GM19372 (cell line): ENCODE measurements around the gene PTF1A.
"Not testable (repeated sequence)": the region's sequence is repeated elsewhere in the genome, so short reads cannot be mapped to it uniquely, and the experiment has no call there.

ENCODE experiments used
- ATAC-seq: cut with Tn5 transposase; IDR thresholded peaks from one replicate; pipeline ENCODE4 v1.9.1; 2021; ENCODE audit warnings: mild to moderate bottlenecking, low read depth, moderate library complexity; ENCODE audit not compliant: unreplicated experiment

PTF1A gene

DNA sequence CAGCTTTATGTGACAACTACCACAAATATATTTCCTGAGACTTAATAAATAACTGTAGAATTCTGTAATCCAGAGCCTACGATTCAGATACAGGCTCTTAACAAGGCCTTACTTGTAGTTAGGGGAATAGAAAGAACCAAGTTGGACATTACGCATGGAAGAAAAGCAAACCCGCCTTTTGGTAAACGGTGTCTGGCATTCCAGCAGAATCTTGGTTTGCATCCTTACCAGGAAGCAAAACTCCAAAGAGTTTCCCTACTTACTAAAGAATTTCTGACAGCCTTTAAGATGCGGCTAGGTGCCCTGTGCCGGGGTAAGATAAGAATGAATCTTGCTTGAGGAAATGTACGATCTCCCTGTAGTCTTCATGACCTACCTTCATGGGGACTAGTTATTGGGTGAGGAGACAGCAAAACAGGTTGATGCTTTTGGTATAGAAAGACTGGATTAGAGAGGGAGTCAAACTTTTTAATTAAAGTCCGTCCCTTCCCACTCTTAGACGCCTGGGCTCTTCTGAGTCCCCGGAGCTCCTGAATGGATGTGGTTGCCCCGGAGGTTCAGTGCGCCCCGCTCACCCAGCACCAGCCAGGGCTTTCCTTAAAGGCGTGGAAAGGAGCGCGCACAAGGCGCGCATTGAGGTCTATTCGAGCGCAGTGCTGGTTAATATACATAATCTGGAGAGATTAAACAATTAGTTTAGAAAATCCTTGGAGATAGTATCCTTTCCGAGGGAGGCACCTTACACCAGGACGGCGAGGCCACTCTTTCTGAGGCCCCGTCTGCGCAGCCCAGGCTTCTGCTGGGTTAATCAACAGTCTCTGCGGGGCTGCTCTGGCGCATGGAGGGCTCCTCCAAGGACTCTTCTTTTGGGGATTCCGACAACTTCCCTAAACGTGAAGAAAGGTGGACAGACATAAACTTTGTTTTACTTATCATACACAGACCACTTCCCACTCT lies 11.5 kb downstream of the PTF1A start:
- ATAC-seq, result no peak

DNA sequence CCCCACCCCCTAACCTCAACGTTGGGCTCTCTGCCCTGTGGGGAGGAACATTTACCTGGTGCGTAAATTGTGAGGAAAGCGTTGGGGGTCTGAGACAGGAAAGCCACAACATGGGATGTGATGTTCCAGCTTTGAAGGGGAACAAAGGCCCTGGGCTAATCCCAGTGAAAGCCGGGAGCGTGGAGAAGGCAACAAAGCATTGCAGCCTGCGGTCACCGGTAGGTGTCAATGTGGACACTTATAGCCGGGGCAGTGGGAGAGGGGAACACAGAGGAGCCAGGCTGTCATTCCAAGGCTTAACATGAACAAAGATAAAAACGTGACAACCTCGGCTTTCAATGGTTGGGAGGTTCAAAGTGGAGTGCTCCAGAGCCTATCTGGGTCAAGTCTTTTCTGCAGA lies 12.7 kb downstream of the PTF1A start:
- no peak for ATAC-seq

- ATAC-seq, result no peak
Observed at GRCh38 chr10:23205972-23206642, 14.0 kb downstream of the PTF1A start.

GRCh38 chr10:23217471-23217870 lies 25.4 kb downstream of the PTF1A start:
- no peak for ATAC-seq

DNA sequence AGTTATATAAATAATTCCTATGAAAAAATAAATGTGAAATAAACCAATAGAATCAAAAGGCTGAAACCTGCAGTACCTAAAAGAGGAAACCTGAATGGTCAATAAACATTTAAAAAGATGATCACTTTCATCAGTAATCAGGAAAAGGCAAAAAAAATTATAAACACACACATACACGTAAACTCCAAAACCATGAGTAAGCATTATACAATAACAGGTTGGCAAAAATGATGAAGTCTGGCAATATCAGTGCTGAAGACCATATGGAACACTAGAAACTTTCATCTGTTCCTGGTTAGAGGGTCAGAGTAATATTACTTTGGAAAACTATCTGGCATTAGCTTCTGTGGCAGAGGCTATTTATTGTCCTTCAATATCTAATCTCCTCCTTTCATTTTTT lies 38.5 kb downstream of the PTF1A start:
- ATAC-seq, result no peak

GRCh38 chr10:23238015-23238414 lies 45.9 kb downstream of the PTF1A start:
- ATAC-seq, result no peak

DNA sequence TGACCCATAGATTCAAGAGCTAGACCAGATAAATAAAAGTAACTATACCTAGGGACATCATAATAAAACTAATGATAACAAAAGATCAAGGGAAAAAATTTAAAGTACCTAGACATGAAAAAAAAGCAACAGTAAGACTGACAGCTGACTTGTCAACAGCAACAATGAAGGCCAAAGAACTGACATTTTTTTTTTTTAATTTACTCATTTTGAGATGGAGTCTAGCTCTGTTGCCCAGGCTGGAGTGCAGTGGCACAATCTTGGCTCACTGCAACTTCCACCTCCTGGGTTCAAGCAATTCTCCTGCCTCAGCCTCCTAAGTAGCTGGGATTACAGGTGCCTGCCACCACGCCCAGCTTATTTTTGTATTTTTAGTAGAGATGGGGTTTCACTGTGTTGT lies 49.7 kb downstream of the PTF1A start:
- not testable (repeated sequence) for ATAC-seq
